ENCODE results near the gene STARD3.

DNA sequence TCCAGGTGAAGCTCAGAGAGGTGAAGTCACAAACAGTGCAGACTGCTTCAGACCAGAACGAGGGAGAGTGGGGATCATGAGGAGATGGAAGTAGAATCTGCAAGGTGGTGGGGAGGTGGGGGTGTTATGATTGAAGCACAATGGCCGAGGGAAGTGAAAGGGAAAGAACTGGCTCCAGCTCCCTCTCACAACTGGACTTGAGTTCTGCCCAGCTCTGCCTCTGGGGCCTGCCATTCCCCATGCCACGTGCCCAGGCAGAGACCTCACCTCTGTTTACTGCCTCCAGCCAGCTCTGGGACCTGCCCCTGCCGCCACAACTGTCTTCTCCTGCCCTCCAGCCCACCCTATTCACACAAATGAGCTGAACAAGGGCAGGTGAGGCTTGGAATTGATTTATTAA, 33.8 kb downstream of the STARD3 start:
- TF ChIP-seq, protein P1, sequence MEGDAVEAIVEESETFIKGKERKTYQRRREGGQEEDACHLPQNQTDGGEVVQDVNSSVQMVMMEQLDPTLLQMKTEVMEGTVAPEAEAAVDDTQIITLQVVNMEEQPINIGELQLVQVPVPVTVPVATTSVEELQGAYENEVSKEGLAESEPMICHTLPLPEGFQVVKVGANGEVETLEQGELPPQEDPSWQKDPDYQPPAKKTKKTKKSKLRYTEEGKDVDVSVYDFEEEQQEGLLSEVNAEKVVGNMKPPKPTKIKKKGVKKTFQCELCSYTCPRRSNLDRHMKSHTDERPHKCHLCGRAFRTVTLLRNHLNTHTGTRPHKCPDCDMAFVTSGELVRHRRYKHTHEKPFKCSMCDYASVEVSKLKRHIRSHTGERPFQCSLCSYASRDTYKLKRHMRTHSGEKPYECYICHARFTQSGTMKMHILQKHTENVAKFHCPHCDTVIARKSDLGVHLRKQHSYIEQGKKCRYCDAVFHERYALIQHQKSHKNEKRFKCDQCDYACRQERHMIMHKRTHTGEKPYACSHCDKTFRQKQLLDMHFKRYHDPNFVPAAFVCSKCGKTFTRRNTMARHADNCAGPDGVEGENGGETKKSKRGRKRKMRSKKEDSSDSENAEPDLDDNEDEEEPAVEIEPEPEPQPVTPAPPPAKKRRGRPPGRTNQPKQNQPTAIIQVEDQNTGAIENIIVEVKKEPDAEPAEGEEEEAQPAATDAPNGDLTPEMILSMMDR (IDR thresholded peaks at IDR 0.05): no peak
- no peak for TF ChIP-seq POLR2A (IDR thresholded peaks at IDR 0.05)
